Mucosa of rectum (tissue), 2 donors: ENCODE results near the gene GALNT16.

Experiments
- H3K27ac ChIP-seq, 2 donors: one replicate each; pipeline ENCODE4 v1.7.0; 2013; ENCODE audit warnings: inconsistent platforms in 2 of 2, low read depth in 2 of 2, low read length in 2 of 2
- H3K27me3 ChIP-seq, 2 donors: one replicate each; pipeline ENCODE4 v1.7.0; 2013; ENCODE audit warnings: low read length in 2 of 2; ENCODE audit not compliant: control insufficient read depth in 2 of 2, insufficient read depth in 2 of 2
- H3K36me3 ChIP-seq, 2 donors: one replicate each; pipeline ENCODE4 v1.7.0; 2013; ENCODE audit warnings: low read length in 2 of 2; ENCODE audit not compliant: control insufficient read depth in 2 of 2, insufficient read depth in 2 of 2
- H3K4me1 ChIP-seq, 2 donors: one replicate each; pipeline ENCODE4 v1.7.0; 2013; ENCODE audit warnings: low read length in 2 of 2, mild to moderate bottlenecking in 1 of 2; ENCODE audit not compliant: control insufficient read depth in 2 of 2, insufficient read depth in 2 of 2
- H3K4me3 ChIP-seq, 2 donors: one replicate each; pipeline ENCODE4 v1.7.0; 2013; ENCODE audit warnings: low read length in 2 of 2
- H3K9ac ChIP-seq, 2 donors: one replicate each; pipeline ENCODE4 v1.7.0; 2013; ENCODE audit warnings: low read length in 2 of 2, low read depth in 1 of 2, mild to moderate bottlenecking in 1 of 2
- H3K9me3 ChIP-seq, 2 donors: one replicate each; pipeline ENCODE4 v1.7.0; 2013; ENCODE audit warnings: low read length in 2 of 2; ENCODE audit not compliant: control insufficient read depth in 2 of 2
- donor health status: healthy.
- donor health status: Normal muscosa, but diverticular disease.

Gene GALNT16

GRCh38 chr14:69291396-69291795 lies 31.4 kb downstream of the GALNT16 start:
- Histone ChIP-seq H3K9me3 (no peaks in the 10 kb centered on the region), H3K36me3 (no peaks in the 10 kb centered on the region), H3K27ac (no peak overlapping the region), H3K4me1 (no peaks in the 10 kb centered on the region), H3K27me3 (no peaks in the 10 kb centered on the region), H3K4me3 (no peak overlapping the region), H3K9ac (no peak overlapping the region)

GRCh38 chr14:69291891-69292561 lies 32.1 kb downstream of the GALNT16 start:
- Histone ChIP-seq H3K9me3 (no peaks in the 10 kb centered on the region), H3K27ac (no peak overlapping the region), H3K9ac (no peak overlapping the region), H3K4me1 (no peaks in the 10 kb centered on the region), H3K27me3 (no peaks in the 10 kb centered on the region), H3K36me3 (no peaks in the 10 kb centered on the region), H3K4me3 (no peak overlapping the region)

GRCh38 chr14:69298131-69299071 lies 38.4 kb downstream of the GALNT16 start:
- Histone ChIP-seq H3K36me3 (no peaks in the 10 kb centered on the region), H3K27ac (no peak overlapping the region), H3K9me3 (no peaks in the 10 kb centered on the region), H3K4me3 (no peak overlapping the region), H3K27me3 (no peaks in the 10 kb centered on the region), H3K9ac (no peak overlapping the region), H3K4me1 (no peaks in the 10 kb centered on the region)

- Histone ChIP-seq H3K9me3 (no peaks in the 10 kb centered on the region), H3K36me3 (no peaks in the 10 kb centered on the region), H3K9ac (no peak overlapping the region), H3K27ac (no peak overlapping the region), H3K4me3 (no peak overlapping the region), H3K4me1 (no peaks in the 10 kb centered on the region), H3K27me3 (no peaks in the 10 kb centered on the region)
Observed at GRCh38 chr14:69299286-69300035, 39.5 kb downstream of the GALNT16 start.

GRCh38 chr14:69300601-69301221 lies 40.8 kb downstream of the GALNT16 start:
- Histone ChIP-seq H3K9ac (no peak overlapping the region), H3K4me1 (no peaks in the 10 kb centered on the region), H3K27me3 (peaks cover 0 to 2% of the 10 kb centered on the region in 2 donors), H3K27ac (no peak overlapping the region), H3K4me3 (no peak overlapping the region), H3K36me3 (no peaks in the 10 kb centered on the region), H3K9me3 (no peaks in the 10 kb centered on the region)

GRCh38 chr14:69303086-69303485 lies 43.1 kb downstream of the GALNT16 start:
- H3K36me3 ChIP-seq, result no peaks in the 10 kb centered on the region
- H3K9ac ChIP-seq, result no peak overlapping the region
- H3K4me1 ChIP-seq, result no peaks in the 10 kb centered on the region
- no peak overlapping the region for H3K4me3 ChIP-seq
- no peak overlapping the region for H3K27ac ChIP-seq
- H3K27me3 ChIP-seq, result peaks cover 0 to 2% of the 10 kb centered on the region in 2 donors
- no peaks in the 10 kb centered on the region for H3K9me3 ChIP-seq

GRCh38 chr14:69312608-69313007 lies 52.6 kb downstream of the GALNT16 start:
- no peaks in the 10 kb centered on the region for H3K27me3 ChIP-seq
- no peaks in the 10 kb centered on the region for H3K9me3 ChIP-seq
- H3K9ac ChIP-seq, result no peak overlapping the region
- H3K36me3 ChIP-seq, result no peaks in the 10 kb centered on the region
- H3K27ac ChIP-seq, result no peak overlapping the region
- H3K4me3 ChIP-seq, result no peak overlapping the region
- peaks cover 0 to 6% of the 10 kb centered on the region in 2 donors for H3K4me1 ChIP-seq

- no peaks in the 10 kb centered on the region for H3K9me3 ChIP-seq
- no peaks in the 10 kb centered on the region for H3K36me3 ChIP-seq
- no peak overlapping the region for H3K27ac ChIP-seq
- no peak overlapping the region for H3K4me3 ChIP-seq
- H3K4me1 ChIP-seq, result peaks cover 0 to 6% of the 10 kb centered on the region in 2 donors
- H3K9ac ChIP-seq, result no peak overlapping the region
- no peaks in the 10 kb centered on the region for H3K27me3 ChIP-seq
Observed at GRCh38 chr14:69313176-69313575, 53.2 kb downstream of the GALNT16 start.

GRCh38 chr14:69314327-69314726 lies 54.4 kb downstream of the GALNT16 start:
- Histone ChIP-seq H3K27me3 (no peaks in the 10 kb centered on the region), H3K27ac (no peak overlapping the region), H3K4me1 (peaks cover 0 to 6% of the 10 kb centered on the region in 2 donors), H3K4me3 (no peak overlapping the region), H3K36me3 (no peaks in the 10 kb centered on the region), H3K9ac (no peak overlapping the region), H3K9me3 (no peaks in the 10 kb centered on the region)
